ENCODE measurements around the gene UBTF. TPM values are rescaled to one million over a fixed set of nuclear protein-coding genes. Genes with fewer than 3 reads are reported as not detected.

The UBTF gene
- total RNA-seq, 1 donor = 49.6 TPM

DNA sequence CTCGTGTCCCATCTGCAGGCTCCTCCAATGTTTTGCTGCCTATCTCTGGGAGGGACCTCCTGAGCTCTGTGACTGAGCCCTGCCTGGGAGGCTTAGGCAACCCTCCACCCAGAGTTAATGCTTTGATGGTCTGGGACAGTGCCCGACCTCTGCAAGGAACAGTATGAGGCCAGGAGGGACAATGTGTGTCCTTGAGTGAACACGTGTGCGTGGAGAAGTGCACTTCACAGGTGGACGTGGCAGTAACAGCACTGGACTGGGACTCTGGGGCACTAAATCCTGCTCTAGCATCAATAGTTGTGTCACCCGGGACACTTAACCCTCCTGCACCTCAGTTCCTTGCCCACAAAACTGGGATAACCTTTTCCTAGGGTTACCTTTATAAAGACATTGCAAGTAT lies 4.6 kb downstream of the UBTF start:
- H3K79me2 ChIP-seq (ENCODE audit: insufficient read depth, low read length) = peaks cover 29% of the 10 kb centered on the region
- H2AFZ ChIP-seq (ENCODE audit: low read length) = no peak overlapping the region
- H3K4me3 ChIP-seq (ENCODE audit: insufficient read depth, low read length) = no peak overlapping the region
- peaks cover 13% of the 10 kb centered on the region for H3K4me1 ChIP-seq (ENCODE audit: insufficient read depth, low read length)
- peak; percentile 65 for DNase-seq (ENCODE audit: insufficient read length, low spot score, missing footprints)
- peaks cover 35% of the 10 kb centered on the region for H4K20me1 ChIP-seq (ENCODE audit: insufficient read depth, low read length)
- no peak overlapping the region for H3K4me2 ChIP-seq (ENCODE audit: insufficient read depth, low read length)
- H3K36me3 ChIP-seq (ENCODE audit: insufficient read depth, low read length) = peaks cover 51% of the 10 kb centered on the region
- H3K9me3 ChIP-seq (ENCODE audit: low read depth, low read length) = no peaks in the 10 kb centered on the region
- H3K27me3 ChIP-seq (ENCODE audit: insufficient read depth, low read length) = no peaks in the 10 kb centered on the region
- TF ChIP-seq, protein P1, sequence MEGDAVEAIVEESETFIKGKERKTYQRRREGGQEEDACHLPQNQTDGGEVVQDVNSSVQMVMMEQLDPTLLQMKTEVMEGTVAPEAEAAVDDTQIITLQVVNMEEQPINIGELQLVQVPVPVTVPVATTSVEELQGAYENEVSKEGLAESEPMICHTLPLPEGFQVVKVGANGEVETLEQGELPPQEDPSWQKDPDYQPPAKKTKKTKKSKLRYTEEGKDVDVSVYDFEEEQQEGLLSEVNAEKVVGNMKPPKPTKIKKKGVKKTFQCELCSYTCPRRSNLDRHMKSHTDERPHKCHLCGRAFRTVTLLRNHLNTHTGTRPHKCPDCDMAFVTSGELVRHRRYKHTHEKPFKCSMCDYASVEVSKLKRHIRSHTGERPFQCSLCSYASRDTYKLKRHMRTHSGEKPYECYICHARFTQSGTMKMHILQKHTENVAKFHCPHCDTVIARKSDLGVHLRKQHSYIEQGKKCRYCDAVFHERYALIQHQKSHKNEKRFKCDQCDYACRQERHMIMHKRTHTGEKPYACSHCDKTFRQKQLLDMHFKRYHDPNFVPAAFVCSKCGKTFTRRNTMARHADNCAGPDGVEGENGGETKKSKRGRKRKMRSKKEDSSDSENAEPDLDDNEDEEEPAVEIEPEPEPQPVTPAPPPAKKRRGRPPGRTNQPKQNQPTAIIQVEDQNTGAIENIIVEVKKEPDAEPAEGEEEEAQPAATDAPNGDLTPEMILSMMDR (IDR thresholded peaks at IDR 0.05; ENCODE audit: extremely low read depth, low read depth, low read length) = no peak
- H3K27ac ChIP-seq (ENCODE audit: low read depth, low read length) = no peak overlapping the region

DNA sequence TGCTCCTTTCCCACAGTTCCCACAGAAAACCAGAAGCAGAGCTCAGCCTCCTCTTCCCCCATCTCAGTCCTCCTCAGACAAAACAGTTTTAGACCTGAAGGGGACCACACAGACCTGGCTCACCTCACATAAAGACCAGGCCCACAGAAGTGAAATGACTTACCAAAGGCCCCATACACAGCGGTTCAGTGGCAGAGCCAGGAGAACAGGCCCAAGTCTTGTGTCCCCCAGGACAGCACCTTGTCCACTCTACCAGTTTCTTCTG lies 5.3 kb downstream of the UBTF start:
- DNase-seq (ENCODE audit: insufficient read length, low spot score, missing footprints) = peak; percentile 52
- Histone ChIP-seq H3K4me1 (ENCODE audit: insufficient read depth, low read length) (peaks cover 13% of the 10 kb centered on the region), H3K27me3 (ENCODE audit: insufficient read depth, low read length) (no peaks in the 10 kb centered on the region), H3K4me2 (ENCODE audit: insufficient read depth, low read length) (no peak overlapping the region), H3K27ac (ENCODE audit: low read depth, low read length) (no peak overlapping the region), H3K9me3 (ENCODE audit: low read depth, low read length) (no peaks in the 10 kb centered on the region), H4K20me1 (ENCODE audit: insufficient read depth, low read length) (peaks cover 42% of the 10 kb centered on the region), H2AFZ (ENCODE audit: low read length) (no peak overlapping the region), H3K79me2 (ENCODE audit: insufficient read depth, low read length) (peaks cover 29% of the 10 kb centered on the region), H3K36me3 (ENCODE audit: insufficient read depth, low read length) (peaks cover 58% of the 10 kb centered on the region), H3K4me3 (ENCODE audit: insufficient read depth, low read length) (no peak overlapping the region)
- TF ChIP-seq, protein P1 (IDR thresholded peaks at IDR 0.05; ENCODE audit: extremely low read depth, low read depth, low read length) = no peak

DNA sequence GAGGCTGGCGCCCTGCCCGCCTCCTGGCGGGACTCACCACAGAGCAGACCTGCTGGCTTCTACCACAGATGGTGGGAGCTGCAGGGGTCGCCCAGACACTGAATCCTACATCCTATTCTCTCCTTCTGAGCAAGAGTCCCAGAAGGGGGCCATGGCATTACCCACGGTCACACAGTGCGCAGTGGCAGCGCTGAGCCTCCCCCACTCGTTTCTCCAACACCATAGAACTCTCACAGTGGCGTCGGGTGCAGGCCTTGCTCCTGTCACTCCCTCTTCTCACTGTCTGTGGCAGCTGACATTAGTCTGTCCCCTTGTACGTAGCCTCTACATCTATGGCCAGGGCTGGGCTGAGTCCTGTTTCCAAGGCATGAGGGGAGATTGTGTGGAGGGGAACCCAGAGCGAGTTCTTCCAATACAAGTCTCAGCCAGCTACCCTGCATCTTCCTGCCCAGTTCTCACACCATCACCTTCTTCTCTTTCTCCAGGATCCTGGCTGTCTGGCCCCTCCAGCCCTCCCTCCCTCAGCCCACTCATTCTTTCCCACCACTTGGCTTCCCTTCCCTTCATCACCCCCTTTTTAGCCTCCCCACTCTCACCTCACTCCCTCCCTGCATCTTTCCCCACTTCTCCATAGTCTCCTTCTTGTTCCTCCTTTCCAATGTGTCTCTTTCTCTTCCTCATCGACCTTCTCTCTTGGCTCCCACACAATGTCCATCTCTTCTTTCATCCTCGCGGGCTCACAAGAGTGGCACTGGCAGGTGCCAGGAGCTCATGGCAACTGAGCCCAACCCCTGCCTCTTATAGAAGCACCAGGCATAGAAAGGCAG lies 5.9 kb downstream of the UBTF start:
- TF ChIP-seq, protein P1 (IDR thresholded peaks at IDR 0.05; ENCODE audit: extremely low read depth, low read depth, low read length) = no peak
- H3K4me1 ChIP-seq (ENCODE audit: insufficient read depth, low read length) = peaks cover 16% of the 10 kb centered on the region
- H3K27ac ChIP-seq (ENCODE audit: low read depth, low read length) = no peak overlapping the region
- DNase-seq (ENCODE audit: insufficient read length, low spot score, missing footprints) = peak; percentile 54
- no peaks in the 10 kb centered on the region for H3K9me3 ChIP-seq (ENCODE audit: low read depth, low read length)
- H3K36me3 ChIP-seq (ENCODE audit: insufficient read depth, low read length) = peaks cover 64% of the 10 kb centered on the region
- H3K4me2 ChIP-seq (ENCODE audit: insufficient read depth, low read length) = no peak overlapping the region
- H3K27me3 ChIP-seq (ENCODE audit: insufficient read depth, low read length) = no peaks in the 10 kb centered on the region
- H3K4me3 ChIP-seq (ENCODE audit: insufficient read depth, low read length) = no peak overlapping the region
- peaks cover 29% of the 10 kb centered on the region for H3K79me2 ChIP-seq (ENCODE audit: insufficient read depth, low read length)
- no peak overlapping the region for H2AFZ ChIP-seq (ENCODE audit: low read length)
- H4K20me1 ChIP-seq (ENCODE audit: insufficient read depth, low read length) = peaks cover 43% of the 10 kb centered on the region

DNA sequence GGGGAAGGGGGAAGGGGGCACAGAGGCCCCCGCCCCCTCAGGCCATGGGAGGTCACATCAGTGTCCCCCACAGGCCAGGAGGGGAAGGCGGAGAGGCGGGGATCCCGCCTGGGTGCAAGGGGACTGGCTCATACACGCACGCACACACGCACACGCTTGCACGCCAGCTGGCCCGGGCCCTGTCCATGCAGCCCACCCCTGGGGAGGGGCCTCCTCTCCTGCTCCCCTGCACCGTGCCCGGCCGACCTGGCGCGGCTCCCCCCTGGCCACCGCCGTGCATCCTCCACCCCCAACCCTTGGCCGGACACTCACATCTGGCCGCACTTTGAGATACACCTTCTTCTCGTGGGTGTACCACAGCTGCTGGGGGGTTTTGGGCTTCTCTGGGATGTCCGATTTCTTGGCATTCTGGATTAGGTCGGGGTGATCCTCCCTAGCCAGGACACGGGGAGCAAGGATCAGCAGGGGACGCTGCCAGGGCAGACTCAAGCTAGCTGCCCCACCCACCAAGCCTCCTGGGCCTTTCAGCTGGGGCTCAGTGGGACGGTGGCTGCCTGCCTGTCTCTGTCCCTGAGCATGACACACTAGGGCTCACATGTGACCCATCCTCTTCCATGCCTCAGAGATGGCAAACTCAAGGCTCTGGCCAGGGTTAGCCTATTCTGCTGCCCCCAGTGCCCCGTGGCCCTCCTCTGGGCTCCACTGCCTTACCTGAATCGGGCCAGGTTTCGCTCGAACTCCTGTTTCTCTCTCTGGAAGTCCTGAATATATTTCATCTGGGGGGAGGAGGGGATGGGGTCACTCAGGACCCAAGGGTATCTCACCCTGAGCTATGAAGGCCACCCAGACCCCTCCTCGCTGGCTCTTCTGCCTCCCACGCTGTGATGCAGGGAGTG lies 6.7 kb downstream of the UBTF start:
- Histone ChIP-seq H2AFZ (ENCODE audit: low read length) (no peak overlapping the region), H3K27ac (ENCODE audit: low read depth, low read length) (no peak overlapping the region), H3K4me2 (ENCODE audit: insufficient read depth, low read length) (no peak overlapping the region), H3K9me3 (ENCODE audit: low read depth, low read length) (no peaks in the 10 kb centered on the region), H3K4me3 (ENCODE audit: insufficient read depth, low read length) (no peak overlapping the region), H3K27me3 (ENCODE audit: insufficient read depth, low read length) (no peaks in the 10 kb centered on the region), H4K20me1 (ENCODE audit: insufficient read depth, low read length) (peaks cover 40% of the 10 kb centered on the region), H3K79me2 (ENCODE audit: insufficient read depth, low read length) (peaks cover 23% of the 10 kb centered on the region), H3K4me1 (ENCODE audit: insufficient read depth, low read length) (peaks cover 21% of the 10 kb centered on the region), H3K36me3 (ENCODE audit: insufficient read depth, low read length) (peaks cover 71% of the 10 kb centered on the region)
- TF ChIP-seq, protein P1 (IDR thresholded peaks at IDR 0.05; ENCODE audit: extremely low read depth, low read depth, low read length) = no peak
- DNase-seq (ENCODE audit: insufficient read length, low spot score, missing footprints) = peak; percentile 86
